ENCODE results near the gene BLVRB. TPM values are rescaled to one million over a fixed set of nuclear protein-coding genes. Genes with fewer than 3 reads are reported as not detected.

Gene BLVRB
- total and polyA plus RNA-seq, 9 of the 15 experiments (the other 6 are each of a cell fraction or from before 2014, with no cell fraction given), result 81.1 to 749 (median 331) TPM

GRCh38 chr19:40424637-40425449, 40.7 kb downstream of the BLVRB start:
- POLR2A ChIA-PET, result interaction anchor here (0.8 to 5.7 kb wide), 8 partner anchors 9 to 99 kb away, joined by 3 to 34 read pairs (median 3); no protein-coding TSS in a partner anchor
- TF ChIP-seq ETS1 (conservative IDR thresholded peaks at IDR 0.05; ENCODE audit: control insufficient read depth, low read depth, low read length) (no peak), NCOR1 (IDR thresholded peaks at IDR 0.05) (no peak), TCFL5 (CRISPR knock-in tag; conservative IDR thresholded peaks at IDR 0.05) (no peak), E2F4 (CRISPR knock-in tag; IDR thresholded peaks at IDR 0.05; ENCODE audit: low read depth) (no peak), GATA2 (CRISPR knock-in tag; IDR thresholded peaks at IDR 0.05) (no peak), ARID1B (IDR thresholded peaks at IDR 0.05) (no peak; the same call in 1 of the 2 replicates), MXI1 (IDR thresholded peaks at IDR 0.05; ENCODE audit: low read depth, low read length) (no peak), NCOA2 (IDR thresholded peaks at IDR 0.05; ENCODE audit: partially characterized antibody in 2 of 2) (no peak), NBN (IDR thresholded peaks at IDR 0.05; ENCODE audit: low read depth) (0 out of 2 replicates have a peak, but pooled peaks have one; percentile 27), KAT2B (IDR thresholded peaks at IDR 0.05; ENCODE audit: low read depth, low read length) (no peak), ZBTB8A (IDR thresholded peaks at IDR 0.05; ENCODE audit: partially characterized antibody) (no peak), NFIC (IDR thresholded peaks at IDR 0.05) (no peak; the same call in 1 of the 2 replicates), SPI1 (IDR thresholded peaks at IDR 0.05; ENCODE audit: borderline replicate concordance, low read depth, low read length) (no peak), POLR3G (IDR thresholded peaks at IDR 0.05; ENCODE audit: extremely low read depth, insufficient read length, insufficient replicate concordance) (no peak), ARNT (IDR thresholded peaks at IDR 0.05) (0 out of 4 replicates have a peak, but pooled peaks of 1 of the 2 experiments have one; percentile 30), CHAMP1 (IDR thresholded peaks at IDR 0.05) (no peak), ZNF3 (CRISPR knock-in tag; IDR thresholded peaks at IDR 0.05) (no peak)

More at GRCh38 chr19:40424637-40425449, 40.7 kb downstream of the BLVRB start:
- ATAC-seq (no peak), FAIRE-seq (no peak), DNase-seq (ENCODE audit: extremely low read depth in 1 of 4, low spot score in 3 of 4) (peak; percentile 19 to 56 (median 22))
- H3K4me3 ChIP-seq, result peak overlapping the region; percentile 80
- no peaks in the 10 kb centered on the region for H4K20me1 ChIP-seq (replicated peaks; ENCODE audit: control insufficient read depth, insufficient read depth, low read length)
- peaks cover 13% of the 10 kb centered on the region; the same call in 2 of the 3 replicates for H3K36me3 ChIP-seq (ENCODE audit: control insufficient read depth, insufficient read depth, low read length)
- peaks cover 41% of the 10 kb centered on the region for H3K79me2 ChIP-seq (ENCODE audit: control insufficient read depth, insufficient read depth, low read length)
- BruUV-seq (replicated peaks), result no TSS peak
- H2AFZ ChIP-seq (ENCODE audit: low read depth, low read length), result peak overlapping the region; percentile 83
- H3K4me2 ChIP-seq (ENCODE audit: insufficient read depth, low read length), result peak overlapping the region; percentile 99
- WGBS (ENCODE audit: insufficient coverage, low coverage, missing lambda C conversion rate), result 2% methylated on average over 19 of the region's 28 CpGs
- H3K9me3 ChIP-seq (replicated peaks; ENCODE audit: control insufficient read depth, insufficient read depth, low read depth, low read length), result no peaks in the 10 kb centered on the region
- peak overlapping the region; percentile 79 to 91 for H3K9ac ChIP-seq (ENCODE audit: insufficient read depth in 1 of 2, low read depth in 2 of 2, low read length in 2 of 2)
- H3K4me1 ChIP-seq (replicated peaks in 1 of 2; ENCODE audit: control insufficient read depth in 2 of 2, insufficient read depth in 2 of 2, low read length in 2 of 2), result peaks cover 9 to 37% of the 10 kb centered on the region in 2 experiments; a peak in 4 of 5 replicates
- in situ Hi-C loops (cut with MboI) (no loop called here), intact Hi-C loops (cut with micrococcal nuclease) (no loop called here)
- no peaks in the 10 kb centered on the region for H3K9me1 ChIP-seq (ENCODE audit: control insufficient read depth, insufficient read depth, low read length)
- H3K27me3 ChIP-seq (ENCODE audit: control insufficient read depth in 2 of 2, insufficient read depth in 2 of 2, low read length in 2 of 2), result no peaks in the 10 kb centered on the region
- CTCF ChIA-PET (ENCODE audit: low intra/inter-chr PET ratio), result interaction anchor here (0.6 kb wide), 1 partner anchor 138 kb away, joined by 6 read pairs; no protein-coding TSS in a partner anchor
- peak overlapping the region; percentile 90 for H3K27ac ChIP-seq (ENCODE audit: extremely low read depth, low read depth, low read length)

All from K562 (cell line).